ENCODE data around the gene ESRRG. TPM values are rescaled to one million over a fixed set of nuclear protein-coding genes. Genes with fewer than 3 reads are reported as not detected.

The ESRRG gene
- polyA plus RNA-seq, 1 donor from 2014 or later, result 3.7 TPM

GRCh38 chr1:216580538-216581057 lies 142.6 kb downstream of the ESRRG start:
- Histone ChIP-seq H3K9ac (ENCODE audit: low read length) (no peak overlapping the region), H2AFZ (ENCODE audit: low read depth, low read length) (no peak overlapping the region), H3F3A (ENCODE audit: insufficient read depth, low read length, poor library complexity, severe bottlenecking) (no peaks in the 10 kb centered on the region), H3K4me3 (ENCODE audit: low read length) (no peak overlapping the region), H3K79me2 (replicated peaks; ENCODE audit: insufficient read depth, low read length) (no peaks in the 10 kb centered on the region), H3K27ac (ENCODE audit: low read length) (no peak overlapping the region), H3K9me2 (ENCODE audit: insufficient read depth, low read length) (no peaks in the 10 kb centered on the region), H3K36me3 (ENCODE audit: insufficient read depth, low read length) (no peaks in the 10 kb centered on the region), H4K20me1 (ENCODE audit: insufficient read depth) (no peaks in the 10 kb centered on the region), H3K27me3 (ENCODE audit: insufficient read depth, low read depth, low read length) (no peaks in the 10 kb centered on the region), H3K4me2 (ENCODE audit: low read length) (no peak overlapping the region), H3K9me3 (ENCODE audit: low read length) (no peaks in the 10 kb centered on the region)
- no peak for TF ChIP-seq TAF1 (IDR thresholded peaks at IDR 0.05; ENCODE audit: low read depth)
- no peak for TF ChIP-seq REST (IDR thresholded peaks at IDR 0.05; ENCODE audit: borderline replicate concordance)
- no peak for TF ChIP-seq EP300 (conservative IDR thresholded peaks at IDR 0.05; ENCODE audit: poor library complexity, severe bottlenecking)
- TF ChIP-seq SMC3 (conservative IDR thresholded peaks at IDR 0.05; ENCODE audit: poor library complexity), result no peak
- TF ChIP-seq POLR2AphosphoS5 (IDR thresholded peaks at IDR 0.05), result no peak

- H3K9me3 ChIP-seq (ENCODE audit: low read length), result no peaks in the 10 kb centered on the region
- no peaks in the 10 kb centered on the region for H3F3A ChIP-seq (ENCODE audit: insufficient read depth, low read length, poor library complexity, severe bottlenecking)
- no peak overlapping the region for H3K27ac ChIP-seq (ENCODE audit: low read length)
- TF ChIP-seq CTCF (IDR thresholded peaks at IDR 0.05; ENCODE audit: poor library complexity, severe bottlenecking) (no peak), MXI1 (conservative IDR thresholded peaks at IDR 0.05; ENCODE audit: poor library complexity, severe bottlenecking) (no peak), EP300 (conservative IDR thresholded peaks at IDR 0.05; ENCODE audit: poor library complexity, severe bottlenecking) (no peak), POLR2AphosphoS5 (IDR thresholded peaks at IDR 0.05) (no peak), EZH2 (IDR thresholded peaks at IDR 0.05; ENCODE audit: borderline replicate concordance, insufficient read depth, low read length, poor library complexity, severe bottlenecking) (no peak), SMC3 (conservative IDR thresholded peaks at IDR 0.05; ENCODE audit: poor library complexity) (no peak), RAD21 (conservative IDR thresholded peaks at IDR 0.05) (no peak), TAF1 (IDR thresholded peaks at IDR 0.05; ENCODE audit: low read depth) (no peak)
- no peaks in the 10 kb centered on the region for H3K9me2 ChIP-seq (ENCODE audit: insufficient read depth, low read length)
- no peak overlapping the region for H3K9ac ChIP-seq (ENCODE audit: low read length)
- H3K27me3 ChIP-seq (ENCODE audit: insufficient read depth, low read depth, low read length), result no peaks in the 10 kb centered on the region
- no peak overlapping the region for H3K4me3 ChIP-seq (ENCODE audit: low read length)
- H2AFZ ChIP-seq (ENCODE audit: low read depth, low read length), result no peak overlapping the region
- H3K79me2 ChIP-seq (replicated peaks; ENCODE audit: insufficient read depth, low read length), result no peaks in the 10 kb centered on the region
- no peaks in the 10 kb centered on the region for H4K20me1 ChIP-seq (ENCODE audit: insufficient read depth)
- no peak overlapping the region for H3K4me2 ChIP-seq (ENCODE audit: low read length)
- H3K36me3 ChIP-seq (ENCODE audit: insufficient read depth, low read length), result no peaks in the 10 kb centered on the region
Measured at GRCh38 chr1:216576234-216576937, 146.8 kb downstream of the ESRRG start.
